AG04449 (cell line): ENCODE results near the gene FGF14.

ENCODE experiments used
- CTCF ChIA-PET: fragments of 350-600 bp; formaldehyde crosslinking; extraction: SDS; loops from one replicate; lab custom pipeline; 2021; ENCODE audit warnings: antibody characterized with exemption; lab: Yijun Ruan, JAX
- POLR2A ChIA-PET: fragments of 400-600, 350-600 bp; formaldehyde crosslinking; extraction: SDS; loops from one replicate; lab custom pipeline; 2020; ENCODE audit warnings: antibody characterized with exemption, inconsistent platforms; lab: Yijun Ruan, JAX
- DNase-seq: peaks from one replicate; pipeline ENCODE4 v3.0.0-alpha.2; 2010; ENCODE audit warnings: low read depth, low spot score
- H3K4me3 ChIP-seq: 2 replicates; pipeline ENCODE4 v1.5.1; 2011; ENCODE audit warnings: low read depth, mild to moderate bottlenecking, control low read depth, low read length
- TF ChIP-seq, protein P1 (sequence below): IDR thresholded peaks from one replicate; pipeline ENCODE4 v1.5.1; 2011; ENCODE audit warnings: mild to moderate bottlenecking, moderate library complexity, low read length, control low read depth, inconsistent platforms; ENCODE audit not compliant: insufficient read depth; ENCODE audit errors: missing control alignments

The FGF14 gene

GRCh38 chr13:101691341-101691860 lies 710.4 kb downstream of the FGF14 start:
- no peak for DNase-seq
- TF ChIP-seq, protein P1, sequence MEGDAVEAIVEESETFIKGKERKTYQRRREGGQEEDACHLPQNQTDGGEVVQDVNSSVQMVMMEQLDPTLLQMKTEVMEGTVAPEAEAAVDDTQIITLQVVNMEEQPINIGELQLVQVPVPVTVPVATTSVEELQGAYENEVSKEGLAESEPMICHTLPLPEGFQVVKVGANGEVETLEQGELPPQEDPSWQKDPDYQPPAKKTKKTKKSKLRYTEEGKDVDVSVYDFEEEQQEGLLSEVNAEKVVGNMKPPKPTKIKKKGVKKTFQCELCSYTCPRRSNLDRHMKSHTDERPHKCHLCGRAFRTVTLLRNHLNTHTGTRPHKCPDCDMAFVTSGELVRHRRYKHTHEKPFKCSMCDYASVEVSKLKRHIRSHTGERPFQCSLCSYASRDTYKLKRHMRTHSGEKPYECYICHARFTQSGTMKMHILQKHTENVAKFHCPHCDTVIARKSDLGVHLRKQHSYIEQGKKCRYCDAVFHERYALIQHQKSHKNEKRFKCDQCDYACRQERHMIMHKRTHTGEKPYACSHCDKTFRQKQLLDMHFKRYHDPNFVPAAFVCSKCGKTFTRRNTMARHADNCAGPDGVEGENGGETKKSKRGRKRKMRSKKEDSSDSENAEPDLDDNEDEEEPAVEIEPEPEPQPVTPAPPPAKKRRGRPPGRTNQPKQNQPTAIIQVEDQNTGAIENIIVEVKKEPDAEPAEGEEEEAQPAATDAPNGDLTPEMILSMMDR, result no peak
- CTCF ChIA-PET, result no interaction called here
- no peak overlapping the region for H3K4me3 ChIP-seq
- POLR2A ChIA-PET, result no interaction called here

- TF ChIP-seq, protein P1, result no peak
- DNase-seq, result no peak
- ChIA-PET CTCF (no interaction called here), POLR2A (no interaction called here)
- no peak overlapping the region for H3K4me3 ChIP-seq
Observed at GRCh38 chr13:101690871-101691270, 711.0 kb downstream of the FGF14 start.

- no peak overlapping the region for H3K4me3 ChIP-seq
- TF ChIP-seq, protein P1, result no peak
- ChIA-PET POLR2A (no interaction called here), CTCF (interaction anchor here (1.7 kb wide), 1 partner anchor 541 kb away, joined by 6 read pairs; no protein-coding TSS in a partner anchor)
- DNase-seq, result no peak
Observed at GRCh38 chr13:101686003-101686402, 715.8 kb downstream of the FGF14 start.

DNA sequence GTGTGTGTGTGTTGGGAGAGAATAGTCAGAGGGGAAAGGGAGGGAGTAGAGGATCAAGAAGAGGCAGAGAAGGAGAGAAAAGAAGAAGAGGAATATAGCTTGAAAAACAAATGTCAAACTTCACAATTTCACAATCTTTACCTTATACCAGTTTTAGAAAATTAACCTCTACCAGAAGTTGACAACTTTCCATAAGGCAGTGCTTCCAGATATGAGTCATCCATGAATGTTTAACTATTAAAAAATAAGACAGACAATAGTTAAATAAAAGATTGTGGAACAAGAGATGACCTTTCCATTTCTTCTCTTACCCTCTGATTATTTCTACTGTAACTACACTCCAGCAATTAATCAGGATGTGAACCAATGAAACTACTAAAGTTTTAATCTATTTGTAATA lies 720.0 kb downstream of the FGF14 start:
- TF ChIP-seq, protein P1, result no peak
- ChIA-PET CTCF (interaction anchor here (0.5 kb wide), 1 partner anchor 354 kb away, joined by 3 read pairs; no protein-coding TSS in a partner anchor), POLR2A (no interaction called here)
- DNase-seq, result no peak
- H3K4me3 ChIP-seq, result no peak overlapping the region

DNA sequence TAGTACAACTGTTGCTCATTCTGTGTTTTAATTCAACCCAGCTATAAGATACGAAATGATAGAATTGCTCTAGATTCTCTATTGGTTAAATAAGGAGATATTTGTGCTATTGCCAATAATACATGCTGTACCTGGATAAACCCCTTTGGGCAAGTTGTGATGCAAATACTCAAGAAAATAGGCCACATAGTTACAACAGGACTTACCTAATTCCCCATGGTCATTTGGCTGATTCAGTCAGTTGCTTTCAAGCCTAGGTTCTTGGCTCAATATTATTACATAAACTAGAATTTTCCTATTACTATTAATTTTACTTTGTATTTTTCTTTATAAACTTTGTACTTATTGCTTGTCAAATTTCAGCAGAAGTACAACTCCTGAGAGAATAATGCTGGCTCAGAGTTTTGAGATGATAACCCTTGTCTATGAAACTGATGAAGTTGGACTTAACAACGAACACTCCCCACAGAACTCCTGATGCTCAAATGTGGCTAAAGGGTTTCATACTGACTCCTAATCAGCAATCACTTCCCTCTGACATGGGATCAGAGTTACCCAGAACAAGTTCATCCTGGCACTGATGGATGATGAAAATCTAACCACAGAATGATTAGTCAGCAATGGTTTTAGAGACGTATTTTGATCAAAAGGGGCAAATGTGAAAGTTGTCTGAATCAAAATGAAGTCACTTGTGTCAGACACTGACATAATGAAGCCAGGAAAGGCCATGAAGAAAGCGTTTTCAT lies 728.3 kb downstream of the FGF14 start:
- ChIA-PET POLR2A (no interaction called here), CTCF (no interaction called here)
- DNase-seq, result no peak
- no peak overlapping the region for H3K4me3 ChIP-seq
- TF ChIP-seq, protein P1, result no peak

- POLR2A ChIA-PET, result no interaction called here
- no peak overlapping the region for H3K4me3 ChIP-seq
- TF ChIP-seq, protein P1, result no peak
- no peak for DNase-seq
- CTCF ChIA-PET, result no interaction called here
Observed at GRCh38 chr13:101661839-101662238, 740.0 kb downstream of the FGF14 start.
